T1000 (cell line): ENCODE results near the gene EN2.
"Not testable (repeated sequence)": the region's sequence is repeated elsewhere in the genome, so short reads cannot be mapped to it uniquely, and the experiment has no call there.

Source experiments
- DNase-seq: peaks from one replicate; lab custom pipeline; 2025; ENCODE audit warnings: mixed read lengths; lab: John Stamatoyannopoulos, UW

The EN2 gene

GRCh38 chr7:155425887-155426286 is 32.0 kb upstream of the EN2 start:
- no peak for DNase-seq

DNA sequence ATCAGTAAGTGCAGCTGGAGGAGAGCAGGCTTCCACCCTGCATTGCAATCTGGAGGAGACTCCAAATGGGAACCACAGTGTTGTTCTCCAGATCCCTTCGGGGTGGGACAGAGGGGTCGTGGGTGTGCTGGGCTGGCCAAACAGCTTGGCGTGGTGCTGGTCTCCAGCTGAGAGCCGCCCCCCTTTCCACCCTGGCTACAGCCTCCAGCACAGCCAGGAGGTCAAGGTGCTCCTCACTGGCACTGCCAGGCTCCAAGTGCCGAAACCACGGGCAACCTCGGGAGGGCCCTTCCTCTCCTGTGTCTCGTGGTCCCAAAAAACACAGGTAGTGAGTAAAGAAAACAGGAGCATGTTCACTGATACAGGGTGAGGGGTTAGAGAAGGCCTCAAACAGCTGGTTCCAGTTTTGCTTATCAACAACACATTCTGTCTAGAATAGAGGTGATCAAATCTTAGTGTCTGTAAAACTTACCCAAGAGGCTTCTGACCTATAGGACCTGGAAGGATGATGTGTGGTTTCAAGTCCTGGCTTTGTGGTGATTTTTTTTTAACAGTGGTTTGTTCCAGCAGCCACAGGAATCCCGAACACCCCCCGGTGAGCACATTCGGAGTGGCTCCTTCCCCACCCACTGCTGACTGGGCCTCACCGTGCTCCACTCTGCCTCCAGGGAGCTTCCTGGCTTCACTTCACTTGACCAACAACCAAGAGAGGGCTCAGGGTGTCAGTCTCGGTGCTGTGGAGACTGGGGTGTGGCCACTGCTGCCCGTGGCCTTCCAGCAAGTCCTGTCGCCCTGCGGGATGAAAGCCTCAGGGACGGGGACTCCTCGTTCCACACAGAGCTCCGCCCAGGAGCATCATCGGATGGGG is 31.2 kb upstream of the EN2 start:
- no peak for DNase-seq

- no peak for DNase-seq
Measured at GRCh38 chr7:155427411-155428038, 30.4 kb upstream of the EN2 start.

DNA sequence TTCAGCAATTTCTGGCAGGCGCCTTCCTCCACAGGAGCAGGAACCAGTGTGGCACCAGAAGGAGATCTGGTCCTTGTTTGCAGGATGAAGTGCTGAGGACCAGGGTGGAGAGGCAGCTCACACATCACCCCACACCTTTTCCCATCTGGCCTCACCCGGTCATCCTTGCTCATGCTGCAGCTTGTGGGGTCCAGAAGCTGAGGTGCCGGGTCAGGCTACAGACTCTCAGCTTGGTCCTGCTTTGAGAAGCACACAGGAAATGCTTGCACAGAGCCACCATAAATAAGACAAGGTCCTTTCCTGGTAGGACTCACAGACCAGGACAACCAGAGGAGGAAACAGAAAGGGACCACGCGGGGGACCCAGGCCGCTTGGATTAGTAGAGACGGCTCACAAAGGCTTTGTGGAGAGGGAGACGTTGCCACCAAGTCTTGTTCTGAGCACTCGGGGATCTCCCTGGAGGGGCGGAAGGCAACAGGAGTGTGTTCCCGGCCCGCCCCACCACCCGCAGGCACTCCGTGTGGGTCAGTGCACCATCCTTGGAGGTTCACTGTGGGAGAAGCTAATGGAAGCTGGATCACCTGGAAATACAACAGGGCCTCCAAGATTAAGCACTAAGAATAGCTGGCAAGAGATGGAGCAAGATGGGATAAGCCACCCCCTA is 29.6 kb upstream of the EN2 start:
- no peak for DNase-seq

DNA sequence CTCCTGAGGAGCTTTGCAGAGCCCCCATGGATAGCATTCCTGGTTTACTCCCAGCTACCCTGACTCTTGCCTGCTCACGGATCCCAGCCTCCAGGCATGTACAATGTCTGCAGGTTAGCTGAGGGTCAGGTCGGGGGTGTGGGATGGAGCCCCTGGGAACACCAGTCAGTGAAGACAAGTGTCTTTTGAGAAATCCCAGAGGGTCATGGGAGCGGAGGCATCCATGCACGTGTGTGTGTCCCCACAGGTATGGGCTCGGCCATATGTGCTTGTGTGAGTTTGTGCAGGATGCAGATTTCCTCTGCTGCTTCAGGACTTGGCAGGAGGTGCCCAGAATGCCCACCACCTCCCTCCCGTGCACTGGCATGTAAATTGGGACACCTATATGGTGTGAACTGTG is 28.3 kb upstream of the EN2 start:
- no peak for DNase-seq

DNA sequence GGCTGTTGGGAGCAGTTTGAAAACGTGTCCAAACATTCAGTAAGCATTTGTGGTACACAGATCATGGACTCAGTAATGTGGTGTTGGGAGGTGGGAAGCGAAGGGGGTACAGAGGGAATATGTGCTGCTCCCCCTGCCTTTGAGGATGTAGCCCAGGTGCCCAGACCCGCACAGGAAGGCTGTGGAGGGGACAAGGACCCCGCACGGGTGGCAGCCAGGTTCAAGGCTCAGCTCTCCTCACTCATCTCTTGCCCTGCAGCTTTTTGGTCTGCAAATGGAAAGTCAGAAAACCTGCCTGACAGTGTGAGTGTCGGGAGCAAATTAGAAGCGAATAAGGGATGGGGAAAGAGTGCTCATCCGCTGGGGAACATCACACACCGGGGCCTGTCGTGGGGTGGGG is 27.3 kb upstream of the EN2 start:
- no peak for DNase-seq

DNA sequence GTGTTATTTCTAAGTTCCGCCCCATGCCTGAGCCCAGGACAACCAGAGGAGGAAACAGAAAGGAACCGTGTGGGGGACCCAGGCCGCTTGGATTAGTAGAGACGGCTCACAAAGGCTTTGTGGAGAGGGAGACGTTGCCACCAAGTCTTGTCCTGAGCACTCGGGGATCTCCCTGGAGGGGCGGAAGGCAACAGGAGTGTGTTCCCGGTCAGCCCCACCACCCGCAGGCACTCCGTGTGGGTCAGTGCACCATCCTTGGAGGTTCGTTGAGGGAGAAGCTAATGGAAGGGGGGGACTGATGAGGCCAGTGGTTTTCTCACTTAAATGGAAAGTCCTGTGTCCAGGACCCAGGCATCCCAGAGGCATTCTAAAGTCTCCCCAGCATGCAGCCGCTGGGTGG is 26.7 kb upstream of the EN2 start:
- DNase-seq: no peak

GRCh38 chr7:155431711-155432110 is 26.2 kb upstream of the EN2 start:
- DNase-seq: no peak

DNA sequence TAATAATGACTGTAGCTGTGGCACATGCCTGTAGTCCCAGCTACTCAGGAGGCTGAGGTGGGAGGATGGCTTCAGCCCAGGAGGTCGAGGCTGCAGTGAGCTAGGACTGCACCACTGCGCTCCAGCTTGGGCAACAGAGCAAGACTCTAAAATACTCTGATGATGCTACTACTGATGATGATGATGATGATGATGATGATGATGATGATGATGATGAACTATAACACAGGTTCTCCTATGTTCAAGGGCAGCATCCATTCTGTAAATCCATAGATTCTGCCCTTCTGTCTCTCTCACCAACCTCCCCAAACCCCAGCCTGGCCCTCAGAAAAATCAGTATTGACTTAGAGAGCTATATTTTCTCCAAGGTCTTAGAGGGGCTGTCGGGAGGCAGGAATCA is 22.8 kb upstream of the EN2 start:
- DNase-seq: no peak

DNA sequence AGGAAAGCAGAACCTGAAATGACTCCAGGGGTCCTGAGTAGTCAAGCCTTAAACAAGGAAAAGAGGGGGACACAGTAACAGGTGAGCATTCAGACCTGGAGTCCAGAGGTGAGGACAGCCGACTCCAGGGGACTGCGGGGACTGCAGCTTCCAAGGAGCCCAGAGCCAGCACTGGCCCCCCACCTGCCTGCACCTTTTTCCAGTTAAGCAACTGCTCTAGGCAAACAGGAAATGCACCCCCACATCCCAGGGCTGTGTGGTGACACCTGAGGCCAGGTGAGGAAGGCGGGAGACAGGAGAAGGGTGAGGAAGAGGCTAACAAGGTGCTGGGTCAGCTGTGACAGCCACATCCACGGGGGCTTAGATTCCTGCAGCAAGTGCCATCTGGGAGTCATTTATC is 20.1 kb upstream of the EN2 start:
- no peak for DNase-seq

DNA sequence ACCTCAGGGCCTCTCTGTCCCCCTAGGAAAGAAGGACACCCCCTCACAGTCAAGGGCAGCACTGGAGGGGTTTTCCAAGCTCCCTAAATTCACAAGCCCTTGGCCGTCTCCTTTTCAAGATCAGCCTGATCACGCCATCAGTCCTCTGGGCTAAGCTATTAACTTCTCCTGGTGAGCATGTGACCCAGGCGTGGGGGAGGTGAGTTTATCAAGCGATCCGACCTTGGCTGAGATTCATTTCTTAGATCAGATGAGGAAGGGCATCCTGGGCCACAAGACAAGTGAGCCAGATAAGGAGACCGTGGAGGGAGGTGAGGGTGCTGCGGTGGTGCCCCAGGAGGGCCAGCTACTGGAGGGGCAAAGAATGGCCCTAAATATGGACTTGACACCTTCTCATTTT is 19.2 kb upstream of the EN2 start:
- DNase-seq: no peak

DNA sequence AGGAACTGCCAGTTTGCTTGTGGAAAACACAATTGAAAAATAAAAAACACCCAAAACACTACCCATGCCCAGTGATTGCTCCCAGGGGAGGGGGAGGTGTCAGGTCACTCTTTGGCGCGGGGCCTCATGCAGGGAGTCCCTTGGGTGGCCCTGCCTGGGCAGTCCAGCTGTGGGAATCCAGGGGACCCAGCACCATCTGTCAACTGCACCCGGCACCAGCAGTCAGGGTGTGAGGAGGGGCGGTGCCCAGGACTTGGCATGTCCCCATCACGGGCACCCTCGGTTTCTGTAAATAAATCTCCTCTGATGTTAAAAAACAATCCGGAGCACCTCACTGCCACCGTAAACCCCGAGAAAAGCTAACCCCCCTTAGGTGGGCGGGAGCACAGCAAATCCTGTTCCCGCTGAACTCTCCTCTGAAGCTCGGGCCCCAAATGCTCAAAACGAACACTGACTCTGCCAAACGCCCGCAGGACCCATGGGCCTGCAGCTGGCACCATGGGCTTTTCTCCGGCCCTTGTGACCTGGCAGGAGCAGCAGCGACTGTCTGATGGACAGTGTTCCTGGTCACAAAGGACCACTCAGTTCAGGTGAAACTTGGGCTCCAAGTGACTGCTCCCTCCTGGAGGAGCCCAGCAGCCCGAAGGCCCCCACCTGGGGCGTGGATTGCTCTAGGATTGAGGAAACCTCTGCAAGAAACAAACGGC is 18.5 kb upstream of the EN2 start:
- DNase-seq: no peak

- no peak for DNase-seq
Measured at GRCh38 chr7:155440018-155440410, 17.9 kb upstream of the EN2 start.

DNA sequence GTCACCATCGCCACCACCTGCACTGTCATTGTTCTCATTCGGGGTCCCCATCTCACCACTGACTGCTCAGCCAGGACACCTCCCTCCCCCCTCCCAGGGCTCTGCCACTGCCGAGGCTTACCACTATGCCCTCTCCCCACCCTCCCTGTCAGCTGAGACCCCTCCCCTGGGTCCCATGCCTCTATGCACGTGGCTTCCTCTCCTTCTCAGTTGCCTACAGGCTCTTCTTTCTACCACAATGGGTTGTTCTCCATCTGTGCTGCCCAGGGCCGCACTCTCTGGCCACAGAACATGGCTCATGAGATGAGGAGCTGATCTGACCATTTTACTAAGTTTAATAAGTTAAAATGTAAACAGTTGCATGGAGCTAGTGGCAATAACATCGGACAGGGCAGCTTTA is 16.1 kb upstream of the EN2 start:
- DNase-seq: no peak

DNA sequence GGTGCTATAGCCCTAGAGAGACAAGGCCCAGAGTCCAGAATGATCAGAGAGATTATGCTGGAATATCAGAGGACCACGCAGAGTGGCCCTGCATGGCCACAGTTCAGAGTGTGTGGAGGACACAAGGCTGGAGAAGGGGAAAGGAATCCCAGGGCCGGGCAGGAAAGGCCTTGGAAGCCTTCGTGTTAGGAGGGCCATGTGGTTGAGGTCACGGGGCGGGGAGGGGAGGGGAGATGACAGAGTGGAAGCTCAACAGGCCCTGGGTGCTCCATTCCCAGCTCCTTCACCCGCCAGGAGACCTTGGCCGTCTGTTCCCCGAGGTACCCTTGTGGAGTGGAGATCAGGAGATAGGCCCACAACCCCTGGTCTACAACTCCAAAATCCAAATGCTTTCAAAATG is 13.2 kb upstream of the EN2 start:
- DNase-seq: no peak

DNA sequence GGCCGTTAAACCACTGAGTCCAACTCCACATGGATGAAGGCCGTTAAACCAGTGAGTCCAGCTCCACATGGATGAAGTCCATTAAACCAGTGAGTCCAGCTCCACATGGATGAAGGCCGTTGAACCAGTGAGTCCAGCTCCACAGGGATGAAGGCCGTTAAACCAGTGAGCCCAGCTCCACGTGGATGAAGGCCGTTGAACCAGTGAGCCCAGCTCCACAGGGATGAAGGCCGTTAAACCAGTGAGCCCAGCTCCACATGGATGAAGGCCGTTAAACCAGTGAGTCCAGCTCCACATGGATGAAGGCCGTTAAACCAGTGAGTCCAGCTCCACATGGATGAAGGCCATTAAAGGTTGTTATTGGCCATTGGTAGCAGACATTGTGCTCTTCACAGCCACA is 12.3 kb upstream of the EN2 start:
- not testable (repeated sequence) for DNase-seq

- no peak for DNase-seq
Measured at GRCh38 chr7:155447603-155448002, 10.3 kb upstream of the EN2 start.

DNA sequence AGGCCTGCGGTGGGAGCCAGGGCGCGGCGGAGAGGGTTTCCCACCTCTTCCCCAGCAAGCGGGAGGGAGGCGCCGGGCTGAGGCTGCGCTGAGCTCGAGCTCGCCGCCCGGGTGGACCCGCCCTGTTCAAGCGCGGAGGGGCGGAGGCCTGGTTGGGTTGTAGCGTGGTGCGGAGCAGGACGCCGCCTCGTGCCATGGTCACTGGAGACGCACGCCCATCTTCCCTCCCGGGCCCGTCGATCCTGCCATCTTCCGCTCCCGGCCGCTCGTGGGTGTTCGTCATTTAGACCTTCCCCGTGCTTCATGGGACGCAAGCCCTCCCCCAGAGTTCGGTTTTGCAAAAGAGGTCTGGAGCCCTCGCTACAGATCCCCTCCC is 9.3 kb upstream of the EN2 start:
- DNase-seq: no peak

GRCh38 chr7:155449008-155449868 is 8.7 kb upstream of the EN2 start:
- no peak for DNase-seq

DNA sequence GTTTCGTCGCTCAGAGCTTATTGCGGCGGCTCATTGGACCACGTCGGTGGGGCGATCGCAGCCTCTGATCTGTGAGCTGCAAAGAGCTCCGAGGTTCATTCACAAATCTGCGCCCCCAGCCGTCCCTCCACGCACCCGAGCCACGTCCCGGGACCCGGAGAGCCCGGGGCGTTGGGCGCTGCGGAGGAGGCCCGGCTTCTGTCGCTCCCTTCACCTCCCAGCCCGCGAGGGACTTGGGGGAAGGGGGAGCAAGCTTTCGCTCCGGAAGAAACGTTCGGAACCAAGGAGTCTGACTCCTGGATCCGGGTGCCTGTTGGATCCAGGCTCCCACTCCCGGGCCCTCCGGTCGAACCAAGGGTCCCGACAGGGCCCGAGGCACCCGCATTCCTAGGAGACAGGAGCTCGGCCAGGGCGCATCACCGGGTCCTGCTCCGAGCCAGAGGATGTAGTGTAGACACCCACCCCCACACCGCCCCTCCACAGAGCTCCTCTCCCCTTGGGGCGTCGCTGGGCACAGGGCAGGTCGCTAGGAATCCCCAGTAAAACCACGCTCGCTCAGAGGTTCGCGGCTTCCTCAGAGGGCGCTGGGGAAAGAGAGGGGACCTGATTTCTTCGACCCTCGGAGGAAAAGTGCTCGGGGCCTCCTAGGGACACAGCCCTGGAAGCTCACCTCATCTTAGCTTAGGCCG is 7.9 kb upstream of the EN2 start:
- DNase-seq: no peak

DNA sequence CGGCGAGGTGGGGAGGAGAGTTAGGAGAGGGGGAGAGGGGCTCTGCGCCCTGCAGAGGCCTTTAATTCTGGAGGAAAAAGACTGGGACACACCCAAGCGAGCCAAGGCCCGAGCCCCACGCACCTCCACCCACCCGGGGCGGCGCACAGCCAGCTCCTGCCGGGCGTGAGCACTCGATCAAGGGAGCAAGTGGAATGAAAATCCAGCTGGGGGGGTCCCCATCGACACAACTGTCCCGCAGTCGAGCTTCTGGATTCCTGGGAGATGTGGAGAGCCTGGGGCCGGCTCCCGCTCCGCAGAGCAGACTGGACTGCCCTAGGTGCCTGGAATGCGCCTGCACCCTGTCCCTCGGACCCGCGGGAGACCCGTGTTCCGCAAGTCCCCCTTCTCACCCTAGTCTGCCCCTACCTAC is 7.4 kb upstream of the EN2 start:
- no peak for DNase-seq
